Right lung (tissue), 10 donors: ENCODE measurements around the gene CDH20. TPM values are rescaled to one million over a fixed set of nuclear protein-coding genes. Genes with fewer than 3 reads are reported as not detected.

Experiments
- DNase-seq, 2 donors: peaks; one replicate each; pipeline ENCODE4 v3.0.0-alpha.2; 2013
- long read RNA-seq, 8 donors: transcript quantifications; one replicate each; lab custom pipeline, GENCODE V29; 2026
- polyA plus RNA-seq, 5 donors: library from polyadenylated mRNA; unstranded; fragments of 120-200 nt; gene quantifications; one replicate each; pipeline versions ENCODE4 v1.2.1 to v1.2.3, GENCODE V29; 2013; ENCODE audit warnings: inconsistent platforms in 1 of 5, low replicate concordance in 1 of 5; ENCODE audit not compliant: insufficient read length in 5 of 5, insufficient read depth in 1 of 5

The CDH20 gene
- polyA plus RNA-seq, result under 1 TPM; 0.13 to 0.89 (median 0.35) TPM
- long read RNA-seq, donor 1, result 0 reads
- long read RNA-seq, donor 2, result 0 reads
- long read RNA-seq, donor 3, result 0 reads
- long read RNA-seq, donor 4, result 0 reads
- long read RNA-seq, donor 5, result 0 reads
- long read RNA-seq, donor 6, result 0 reads
- long read RNA-seq, donor 7, result 0 reads
- long read RNA-seq, donor 8, result 0 reads

DNA sequence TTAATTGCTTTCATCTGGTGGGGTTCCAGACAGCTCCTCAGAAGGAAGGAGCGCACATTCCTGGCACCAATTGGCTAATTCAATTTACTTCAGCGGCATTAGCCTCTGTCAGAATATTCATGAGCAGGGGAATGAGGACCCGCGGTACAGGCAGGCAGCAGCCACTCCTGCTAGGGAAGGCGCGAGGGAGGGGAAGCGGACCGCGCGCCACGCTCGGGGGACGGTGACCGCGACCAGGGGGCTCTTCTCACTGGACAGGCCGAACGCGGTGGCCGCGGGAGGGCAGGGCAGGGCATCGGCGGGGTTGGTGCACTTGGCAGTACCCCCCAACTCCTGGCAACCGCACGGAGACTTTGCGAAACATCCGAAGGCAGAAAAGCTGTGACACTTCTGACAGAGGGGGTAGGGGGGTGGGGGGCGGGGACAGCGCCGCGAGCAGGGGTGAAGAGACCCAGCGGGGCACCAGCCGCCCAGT lies at the start of gene CDH20:
TSS of gene CDH20 (plus strand) at position 160 of the 475 bp plus-strand sequence.
- no peak for DNase-seq

DNA sequence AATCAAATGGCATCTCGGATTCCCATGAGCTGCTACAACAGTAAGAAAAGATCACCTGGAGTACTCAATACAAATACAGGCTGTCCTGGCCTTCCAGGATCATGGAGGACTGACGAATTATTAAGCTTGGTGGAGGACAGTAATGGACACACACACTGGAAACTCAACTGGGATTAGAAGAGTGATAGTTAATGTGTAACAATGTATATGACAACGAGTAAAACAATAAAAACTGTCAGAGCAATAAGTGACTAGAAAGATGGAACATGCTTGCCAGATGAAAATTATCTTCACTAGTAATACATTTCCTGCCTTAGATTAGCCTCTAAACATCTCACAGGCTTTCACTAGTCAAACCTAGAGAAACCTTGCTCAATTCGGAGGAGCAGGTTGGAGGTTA lies 49.2 kb upstream of the CDH20 start:
- no peak for DNase-seq

DNA sequence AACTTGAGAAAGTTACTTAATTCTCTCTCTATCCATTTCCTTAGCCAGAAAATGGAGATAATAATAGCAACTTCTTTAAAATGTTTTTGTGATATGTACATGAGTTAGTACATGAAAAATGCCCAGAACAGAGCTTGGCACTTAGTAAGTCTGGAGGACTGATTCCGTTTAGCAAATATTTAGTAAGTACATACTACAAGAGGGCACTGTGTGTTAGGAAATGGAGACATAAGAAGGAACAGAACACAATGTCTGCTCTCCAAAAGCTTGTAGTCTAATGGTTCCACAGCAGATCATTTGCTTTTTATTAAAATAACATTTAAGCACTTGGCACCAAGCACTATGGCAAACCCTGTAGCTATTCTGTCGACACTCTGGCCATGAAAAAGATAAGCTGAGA lies 47.5 kb upstream of the CDH20 start:
- no peak for DNase-seq

GRCh38 chr18:61286867-61287266 lies 46.4 kb upstream of the CDH20 start:
- DNase-seq, result no peak

- DNase-seq, result no peak
Observed at GRCh38 chr18:61290616-61291015, 42.6 kb upstream of the CDH20 start.

DNA sequence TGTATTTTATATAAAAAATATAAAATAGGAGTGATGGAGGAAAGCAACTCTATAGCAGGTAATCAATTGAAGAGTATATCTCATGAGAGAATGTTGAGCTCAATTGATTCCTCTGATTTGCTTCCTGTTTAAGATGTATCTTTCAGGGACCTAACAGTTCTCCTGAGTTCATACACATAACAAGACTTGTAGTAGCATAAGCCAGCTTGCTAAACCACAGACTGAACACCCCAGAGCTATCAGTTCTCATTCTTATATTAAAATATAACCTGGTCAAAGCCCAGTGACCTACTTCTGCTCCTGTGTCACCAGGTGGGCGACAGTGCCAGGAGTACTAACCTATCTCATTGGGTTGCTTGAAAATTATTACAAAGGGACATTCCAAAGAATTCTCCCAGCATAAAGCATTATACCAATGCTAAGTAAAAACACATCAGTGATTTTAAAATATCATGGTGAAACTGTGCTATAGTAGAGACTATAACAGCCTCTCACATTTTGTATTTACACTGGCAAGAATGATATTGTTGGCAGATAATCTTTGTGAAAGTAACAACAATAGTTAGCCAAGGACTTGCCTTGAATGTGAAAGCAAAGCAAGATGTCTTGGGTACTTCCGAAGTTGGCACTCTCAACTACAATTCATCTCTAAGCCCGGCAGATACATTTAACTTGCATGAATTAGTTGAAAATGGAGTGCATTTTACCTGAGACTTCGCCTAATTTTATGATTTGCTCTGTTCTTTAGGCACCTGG lies 40.8 kb upstream of the CDH20 start:
- DNase-seq, result no peak

- DNase-seq, result no peak
Observed at GRCh38 chr18:61295153-61295552, 38.1 kb upstream of the CDH20 start.

- no peak for DNase-seq
Observed at GRCh38 chr18:61308004-61308403, 25.2 kb upstream of the CDH20 start.

DNA sequence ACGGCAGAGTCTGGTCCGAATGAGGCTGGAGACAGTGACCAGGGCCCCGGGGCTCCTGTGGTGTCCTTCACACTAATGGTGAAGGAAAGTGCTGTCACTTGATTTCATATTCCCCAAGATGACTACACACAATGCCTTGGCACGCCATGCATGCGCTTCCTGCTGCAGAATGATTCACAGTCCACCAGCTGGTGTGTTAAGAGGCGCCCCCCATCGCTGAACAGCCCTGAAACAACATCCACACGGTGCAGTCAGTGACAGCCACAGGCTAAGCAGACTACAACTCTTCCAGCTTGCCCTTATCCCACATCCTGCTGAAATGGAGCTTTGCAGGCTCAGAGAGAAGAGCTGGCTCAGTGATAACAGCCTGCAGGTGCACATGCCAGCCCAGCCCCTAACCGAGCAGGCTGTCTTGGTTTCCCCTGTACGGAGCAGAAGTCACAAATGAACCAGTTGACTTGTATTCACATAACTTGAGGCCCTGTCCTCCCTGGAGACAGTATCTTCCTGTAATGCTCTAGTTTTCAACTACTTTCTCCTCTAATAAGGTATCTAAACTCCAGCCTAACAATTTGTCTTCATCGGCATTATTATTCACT lies 24.3 kb upstream of the CDH20 start:
- no peak for DNase-seq

GRCh38 chr18:61322265-61322873 lies 10.9 kb upstream of the CDH20 start:
- no peak for DNase-seq

- DNase-seq, result no peak
Observed at GRCh38 chr18:61323951-61324350, 9.3 kb upstream of the CDH20 start.

- DNase-seq, result no peak
Observed at GRCh38 chr18:61326407-61326806, 6.8 kb upstream of the CDH20 start.

DNA sequence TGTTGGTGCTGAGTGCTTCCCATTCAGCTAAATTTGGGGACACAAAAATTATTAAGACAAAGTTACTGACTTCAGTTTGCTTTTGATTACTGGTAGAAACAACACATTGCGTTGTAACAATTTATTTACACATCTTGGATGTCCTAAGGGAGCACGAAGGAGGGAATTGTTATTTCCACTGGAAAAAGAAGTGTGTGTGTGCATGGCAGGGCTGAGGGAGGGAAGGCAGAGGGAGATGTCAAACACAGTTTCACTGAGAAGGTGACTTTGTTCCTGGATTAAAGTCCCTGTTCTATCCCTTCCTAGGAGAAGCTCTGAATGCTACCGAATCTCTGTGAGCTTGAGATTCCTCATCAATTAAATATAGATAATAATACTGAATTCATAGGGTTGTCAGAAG lies 3.8 kb upstream of the CDH20 start:
- DNase-seq, result no peak

GRCh38 chr18:61331051-61331450 lies 2.2 kb upstream of the CDH20 start:
- DNase-seq, result no peak

- DNase-seq, result no peak
Observed at GRCh38 chr18:61333746-61334490, 688 bp downstream of the CDH20 start.

GRCh38 chr18:61334491-61334850 lies 1.2 kb downstream of the CDH20 start:
- no peak for DNase-seq

DNA sequence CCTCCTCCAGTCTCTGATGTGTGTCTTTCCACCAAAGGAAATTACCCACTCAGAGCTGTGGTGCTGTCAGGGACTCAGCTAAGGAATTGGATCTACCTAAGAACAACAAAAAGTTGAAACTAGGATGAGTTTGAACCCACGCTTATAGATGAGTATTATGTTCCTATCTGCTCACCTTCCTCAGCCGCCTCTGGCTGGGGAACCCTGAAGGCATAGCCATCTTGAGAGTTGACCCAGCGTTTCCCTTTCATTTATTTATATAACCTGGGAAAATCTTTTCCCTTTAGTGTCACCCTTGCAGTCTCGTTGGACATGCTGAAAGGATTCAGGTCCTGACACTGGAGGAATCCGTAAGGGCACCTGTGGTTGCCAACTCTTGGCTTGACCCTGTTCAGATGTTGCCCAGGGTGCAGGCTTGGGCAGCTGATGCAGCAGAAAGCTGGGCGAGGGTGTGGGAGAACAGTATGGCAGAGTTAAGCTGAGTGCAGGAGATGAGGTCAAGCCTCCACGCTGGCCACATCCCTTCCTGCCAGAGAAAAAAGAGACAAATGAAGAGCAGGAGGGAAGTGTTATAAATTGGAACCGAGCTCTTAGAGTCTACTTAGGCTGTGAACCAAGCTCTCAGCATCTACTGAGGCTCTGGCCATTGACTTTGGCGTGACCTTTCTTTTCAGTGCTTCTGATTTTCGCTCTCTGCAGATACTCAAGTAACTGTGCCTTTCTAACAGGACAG lies 1.9 kb downstream of the CDH20 start:
- DNase-seq, result no peak

- no peak for DNase-seq
Observed at GRCh38 chr18:61335684-61336555, 2.7 kb downstream of the CDH20 start.

DNA sequence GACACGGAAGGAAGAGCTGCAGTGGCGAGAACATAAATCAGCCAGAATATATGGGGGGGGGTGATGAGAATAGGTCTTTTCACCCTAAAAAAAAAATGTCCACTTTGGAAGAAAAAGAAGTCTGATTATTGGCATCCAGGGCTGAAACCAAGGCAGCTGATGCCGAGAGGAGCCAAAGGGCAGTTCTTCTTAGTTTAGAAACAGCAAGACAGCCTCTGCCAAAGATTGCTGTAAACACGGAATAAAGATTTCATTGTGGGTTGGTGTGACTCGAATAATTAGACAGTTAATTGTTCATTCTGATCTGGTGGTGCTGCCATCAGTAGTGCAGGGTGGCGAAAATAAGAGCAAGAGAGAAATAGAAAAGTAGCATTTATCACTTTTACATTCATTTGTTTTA lies 3.5 kb downstream of the CDH20 start:
- no peak for DNase-seq

GRCh38 chr18:61337527-61337926 lies 4.3 kb downstream of the CDH20 start:
- no peak for DNase-seq
